ENCODE results near the gene ZNF559. TPM values are rescaled to one million over a fixed set of nuclear protein-coding genes. Genes with fewer than 3 reads are reported as not detected.

Gene ZNF559
- total RNA-seq, 1 experiment from 2014 or later = 17.2 TPM

DNA sequence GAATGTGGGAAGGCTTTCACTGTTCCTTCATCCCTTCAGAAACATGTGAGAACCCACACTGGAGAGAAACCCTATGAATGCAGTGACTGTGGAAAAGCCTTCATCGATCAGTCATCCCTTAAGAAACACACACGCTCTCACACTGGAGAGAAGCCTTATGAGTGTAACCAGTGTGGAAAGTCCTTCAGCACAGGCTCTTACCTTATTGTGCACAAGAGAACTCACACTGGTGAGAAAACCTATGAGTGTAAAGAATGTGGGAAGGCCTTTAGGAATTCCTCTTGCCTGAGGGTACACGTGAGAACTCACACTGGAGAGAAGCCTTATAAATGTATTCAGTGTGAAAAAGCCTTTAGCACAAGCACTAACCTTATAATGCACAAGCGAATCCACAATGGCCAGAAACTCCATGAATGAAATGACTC is 57.4 kb downstream of the ZNF559 start:
- CTCF ChIA-PET = no interaction called here
- POLR2A ChIA-PET (ENCODE audit: low non-redundant PET) = no interaction called here
- peaks cover 42% of the 10 kb centered on the region for H3K36me3 ChIP-seq (ENCODE audit: insufficient read depth, low read length, poor library complexity, severe bottlenecking)

More for the DNA sequence above, 57.4 kb downstream of the ZNF559 start:
- TF ChIP-seq EZH2 (IDR thresholded peaks at IDR 0.05; ENCODE audit: borderline replicate concordance, low read depth, low read length, poor library complexity, severe bottlenecking) = no peak
- TF ChIP-seq, protein P1, sequence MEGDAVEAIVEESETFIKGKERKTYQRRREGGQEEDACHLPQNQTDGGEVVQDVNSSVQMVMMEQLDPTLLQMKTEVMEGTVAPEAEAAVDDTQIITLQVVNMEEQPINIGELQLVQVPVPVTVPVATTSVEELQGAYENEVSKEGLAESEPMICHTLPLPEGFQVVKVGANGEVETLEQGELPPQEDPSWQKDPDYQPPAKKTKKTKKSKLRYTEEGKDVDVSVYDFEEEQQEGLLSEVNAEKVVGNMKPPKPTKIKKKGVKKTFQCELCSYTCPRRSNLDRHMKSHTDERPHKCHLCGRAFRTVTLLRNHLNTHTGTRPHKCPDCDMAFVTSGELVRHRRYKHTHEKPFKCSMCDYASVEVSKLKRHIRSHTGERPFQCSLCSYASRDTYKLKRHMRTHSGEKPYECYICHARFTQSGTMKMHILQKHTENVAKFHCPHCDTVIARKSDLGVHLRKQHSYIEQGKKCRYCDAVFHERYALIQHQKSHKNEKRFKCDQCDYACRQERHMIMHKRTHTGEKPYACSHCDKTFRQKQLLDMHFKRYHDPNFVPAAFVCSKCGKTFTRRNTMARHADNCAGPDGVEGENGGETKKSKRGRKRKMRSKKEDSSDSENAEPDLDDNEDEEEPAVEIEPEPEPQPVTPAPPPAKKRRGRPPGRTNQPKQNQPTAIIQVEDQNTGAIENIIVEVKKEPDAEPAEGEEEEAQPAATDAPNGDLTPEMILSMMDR (conservative IDR thresholded peaks at IDR 0.05; ENCODE audit: low read depth, low read length) = no peak
- Histone ChIP-seq H3K9me3 (ENCODE audit: low read depth, low read length, poor library complexity, severe bottlenecking) (peaks cover 93% of the 10 kb centered on the region), H3K4me1 (ENCODE audit: insufficient read depth, low read length, poor library complexity, severe bottlenecking) (no peaks in the 10 kb centered on the region), H3K27me3 (replicated peaks; ENCODE audit: insufficient read depth, low read depth, low read length, poor library complexity) (no peaks in the 10 kb centered on the region), H3K27ac (ENCODE audit: low read depth, low read length, poor library complexity, severe bottlenecking) (no peak overlapping the region), H3K4me3 (ENCODE audit: low read depth, low read length, poor library complexity, severe bottlenecking) (no peak overlapping the region)
- no TSS peak for BruUV-seq (replicated peaks)
- DNase-seq (ENCODE audit: low spot score) = no peak
- intact Hi-C loops (cut with micrococcal nuclease; ENCODE audit: unreplicated experiment) = no loop called here

Other genes starting within 250 kb of the ZNF559 start
- gene OR1M1, start 237.1 kb upstream of the ZNF559 start, total RNA-seq (2021) = not detected in 2 replicates
- not detected in 2 replicates for gene OR7G2, start 216.7 kb upstream of the ZNF559 start, total RNA-seq (2021)
- not detected in 2 replicates for gene OR7G1, start 208.4 kb upstream of the ZNF559 start, total RNA-seq (2021)
- not detected in 2 replicates for gene OR7G3, start 197.2 kb upstream of the ZNF559 start, total RNA-seq (2021)
- 46.2 and 50.6 TPM in 2 replicates for gene ZNF317, start 183.8 kb upstream of the ZNF559 start, total RNA-seq (2021)
- not detected in 2 replicates for gene OR7D2, start 145.2 kb upstream of the ZNF559 start, total RNA-seq (2021)
- gene OR7D4, start 104.6 kb upstream of the ZNF559 start, total RNA-seq (2021) = not detected in 2 replicates
- not detected in 2 replicates for gene OR7E24, start 73.2 kb upstream of the ZNF559 start, total RNA-seq (2021)
- 5.5 and 6.6 TPM in 2 replicates for gene ZNF699, start 14.3 kb upstream of the ZNF559 start, total RNA-seq (2021)
- 2.7 and 3.8 TPM in 2 replicates for gene ZNF177, start 38.8 kb downstream of the ZNF559 start, total RNA-seq (2021)
- gene ZNF266, start 111.4 kb downstream of the ZNF559 start, total RNA-seq (2021) = 17.8 and 25.6 TPM in 2 replicates
- gene ZNF560, start 174.4 kb downstream of the ZNF559 start, total RNA-seq (2021) = 5.7 and 8.0 TPM in 2 replicates
- gene ZNF426, start 214.5 kb downstream of the ZNF559 start, total RNA-seq (2021) = 17.2 and 18.1 TPM in 2 replicates